NAMALWA (cell line): Measurements from ENCODE around the gene SMTNL1.

ENCODE experiments used
- DNase-seq: peaks from one replicate; pipeline ENCODE4 v3.0.0-alpha.2; 2015; ENCODE audit warnings: low spot score

Gene SMTNL1

GRCh38 chr11:57536947-57537619 is at the start of gene SMTNL1:
Gene SMTNL1, plus strand, starts transcription at chr11:57537595. Its CDS starts 5,048 bp downstream, at chr11:57542643.
- DNase-seq: no peak

- DNase-seq: no peak
These were observed 49.3 kb upstream of the SMTNL1 start for GRCh38 chr11:57487920-57488659.

GRCh38 chr11:57490456-57491248 is 46.7 kb upstream of the SMTNL1 start:
- DNase-seq: no peak

GRCh38 chr11:57491371-57492061 is 45.9 kb upstream of the SMTNL1 start:
- DNase-seq: peak; percentile 63

- DNase-seq: peak; percentile 79
These were observed 43.6 kb upstream of the SMTNL1 start for GRCh38 chr11:57493507-57494503.

- no peak for DNase-seq
These were observed 41.1 kb upstream of the SMTNL1 start for GRCh38 chr11:57496109-57496820.

- peak; percentile 1 for DNase-seq
These were observed 39.8 kb upstream of the SMTNL1 start for GRCh38 chr11:57497303-57498247.

GRCh38 chr11:57498540-57498939 is 38.9 kb upstream of the SMTNL1 start:
- no peak for DNase-seq

- DNase-seq: no peak
These were observed 37.9 kb upstream of the SMTNL1 start for GRCh38 chr11:57499413-57499982.

- no peak for DNase-seq
These were observed 37.4 kb upstream of the SMTNL1 start for GRCh38 chr11:57499983-57500461.

GRCh38 chr11:57500515-57500914 is 36.9 kb upstream of the SMTNL1 start:
- no peak for DNase-seq

- no peak for DNase-seq
These were observed 36.5 kb upstream of the SMTNL1 start for GRCh38 chr11:57500926-57501325.

- no peak for DNase-seq
These were observed 35.4 kb upstream of the SMTNL1 start for GRCh38 chr11:57501953-57502352.

GRCh38 chr11:57502376-57502775 is 35.0 kb upstream of the SMTNL1 start:
- no peak for DNase-seq

- no peak for DNase-seq
These were observed 34.5 kb upstream of the SMTNL1 start for GRCh38 chr11:57502870-57503269.

- no peak for DNase-seq
These were observed 32.9 kb upstream of the SMTNL1 start for GRCh38 chr11:57504511-57504910.

GRCh38 chr11:57506522-57506921 is 30.9 kb upstream of the SMTNL1 start:
- no peak for DNase-seq

GRCh38 chr11:57508341-57509170 is 28.8 kb upstream of the SMTNL1 start:
- no peak for DNase-seq
